KOPT-K1 (cell line): Measurements from ENCODE around the gene RNASE13.
A peak's percentile ranks its signal among the peaks of the same experiment; 100 is the strongest.
"Not testable (repeated sequence)": the region's sequence is repeated elsewhere in the genome, so short reads cannot be mapped to it uniquely, and the experiment has no call there.

Experiments used
- H3K27ac ChIP-seq: fragments of 200-600 bp; sonication (generic); 2 replicates; pipeline ENCODE4 v1.5.1; 2016; ENCODE audit warnings: antibody characterized with exemption, mild to moderate bottlenecking, low read depth, low read length; ENCODE audit not compliant: poor library complexity, severe bottlenecking
- H3K36me3 ChIP-seq: fragments of 200-600 bp; sonication (generic); 2 replicates; pipeline ENCODE4 v1.5.1; 2017; ENCODE audit warnings: antibody characterized with exemption, mild to moderate bottlenecking, low read length, moderate library complexity; ENCODE audit not compliant: insufficient read depth
- H3K9me3 ChIP-seq: fragments of 200-600 bp; sonication (generic); 2 replicates; pipeline ENCODE4 v1.5.1; 2017; ENCODE audit warnings: antibody characterized with exemption, low read length, mild to moderate bottlenecking; ENCODE audit not compliant: insufficient read depth, poor library complexity, severe bottlenecking

Gene RNASE13

DNA sequence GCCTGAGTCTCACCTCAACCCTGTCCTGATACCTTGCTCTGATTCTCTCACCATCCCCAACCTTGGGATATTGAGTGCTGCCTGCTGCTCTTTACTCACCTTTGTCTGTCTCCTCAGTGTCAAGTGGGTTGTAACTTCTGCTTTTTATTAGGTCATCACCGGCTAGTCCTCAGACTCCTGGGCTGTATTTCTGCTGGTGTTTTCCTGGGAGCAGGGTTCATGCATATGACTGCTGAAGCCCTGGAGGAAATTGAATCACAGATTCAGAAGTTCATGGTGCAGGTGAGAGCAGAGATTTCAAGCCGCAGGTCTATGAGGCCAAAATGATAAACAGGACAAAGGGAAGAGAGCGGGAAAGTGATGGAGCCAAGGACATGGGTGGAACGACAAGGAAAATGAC, 35.0 kb downstream of the RNASE13 start:
- Histone ChIP-seq H3K36me3 (peaks cover 28% of the 10 kb centered on the region), H3K27ac (no peak overlapping the region), H3K9me3 (no peaks in the 10 kb centered on the region)

DNA sequence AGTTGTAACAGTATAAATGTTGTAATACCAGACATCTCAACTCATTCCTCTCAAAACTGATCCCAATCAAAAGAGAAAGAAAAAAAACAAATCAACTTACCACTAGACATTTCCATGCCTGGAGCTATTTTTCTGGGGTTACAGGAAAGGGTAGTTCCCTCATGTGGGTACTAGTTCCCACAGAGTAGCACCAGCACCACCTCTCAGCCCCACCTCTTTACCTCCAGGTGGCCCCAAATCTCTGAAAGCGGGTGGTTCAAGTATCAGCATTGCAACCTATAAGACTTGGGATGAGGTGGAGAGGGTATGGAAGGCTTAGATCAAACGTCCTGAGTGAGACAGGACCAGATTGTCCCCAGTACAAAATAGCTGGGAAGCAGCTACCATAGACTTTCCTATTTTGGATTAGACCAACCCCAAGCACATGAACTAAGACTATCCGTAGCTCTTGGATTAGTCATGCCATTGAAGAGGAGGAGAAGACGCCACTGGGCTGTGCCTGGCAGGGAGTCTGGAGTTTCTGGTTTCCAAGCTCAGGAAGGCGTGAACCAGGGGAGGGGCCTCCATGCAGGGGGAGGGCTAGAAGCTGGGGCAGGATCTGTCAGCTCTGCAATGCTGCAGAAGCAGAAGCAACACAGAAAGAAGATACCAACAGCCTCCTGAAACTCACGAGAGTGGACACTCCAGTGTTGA, 35.8 kb downstream of the RNASE13 start, which contains the start of gene SLC39A2:
Gene SLC39A2, plus strand, starts transcription at position 620 of the 693 bp plus-strand sequence. CDS start 154 bp downstream, outside the sequence.
- H3K27ac ChIP-seq, result no peak within 1 kb of the TSS
- H3K9me3 ChIP-seq, result no peaks in the 10 kb centered on the region
- peaks cover 35% of the 10 kb centered on the region for H3K36me3 ChIP-seq

DNA sequence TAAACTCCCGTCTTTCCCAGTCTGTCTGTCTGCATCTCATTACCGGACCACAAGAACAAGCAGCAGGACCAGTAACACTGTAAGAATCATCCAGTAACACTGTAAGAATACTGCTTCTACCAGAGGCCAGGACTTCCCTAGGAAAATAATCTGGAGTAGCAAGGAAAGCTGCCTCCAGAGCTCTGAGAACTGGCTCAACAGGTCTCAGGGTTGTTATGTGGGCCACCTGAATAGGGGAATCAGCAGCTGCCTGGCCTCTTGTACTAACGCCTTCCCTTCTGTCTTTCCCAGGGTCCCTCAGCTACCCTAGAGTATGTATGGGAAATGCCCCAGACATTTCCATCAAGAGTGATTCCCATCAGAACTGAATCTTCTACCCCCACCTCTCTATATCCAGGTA, 36.5 kb downstream of the RNASE13 start:
- Histone ChIP-seq H3K9me3 (no peaks in the 10 kb centered on the region), H3K27ac (no peak overlapping the region), H3K36me3 (peaks cover 42% of the 10 kb centered on the region)

DNA sequence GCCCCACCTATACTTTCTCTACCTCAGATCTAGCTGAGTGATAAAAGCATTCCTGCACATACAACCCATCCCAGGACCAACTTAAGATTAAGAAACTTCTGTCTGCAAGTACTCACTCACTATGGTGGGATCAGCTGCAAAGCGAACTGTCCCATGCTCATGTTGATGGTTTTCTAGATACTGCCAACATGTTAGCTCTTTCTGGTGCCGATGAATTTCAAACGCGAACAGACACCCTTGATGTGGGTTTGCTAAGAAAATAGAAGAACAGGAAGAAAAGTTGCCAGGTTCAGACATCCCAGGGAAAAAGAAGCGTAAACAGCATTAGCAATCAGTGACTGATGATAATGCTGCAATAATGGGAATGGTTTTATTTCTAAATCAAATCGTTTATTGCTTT, 37.0 kb downstream of the RNASE13 start:
- no peaks in the 10 kb centered on the region for H3K9me3 ChIP-seq
- H3K27ac ChIP-seq, result no peak overlapping the region
- H3K36me3 ChIP-seq, result peaks cover 48% of the 10 kb centered on the region

DNA sequence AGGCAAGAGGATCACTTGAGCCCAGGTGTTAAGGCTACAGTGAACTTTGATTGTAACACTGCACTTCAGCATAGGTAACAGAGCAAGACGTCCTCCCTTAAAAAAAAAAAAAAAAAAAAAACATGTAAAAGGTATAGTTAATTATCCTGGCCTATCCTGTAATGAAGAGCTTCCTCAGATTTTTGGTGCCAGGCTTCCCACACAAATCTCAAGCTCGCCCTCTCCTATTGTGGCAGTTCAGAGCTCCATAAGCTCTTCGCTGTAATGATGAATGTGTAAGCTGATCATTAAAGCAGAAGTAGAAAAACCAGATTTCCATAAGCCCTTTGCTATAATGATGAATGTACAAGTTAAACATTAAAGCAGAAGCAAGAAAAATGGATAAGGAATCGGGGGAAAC, 37.5 kb downstream of the RNASE13 start:
- H3K9me3 ChIP-seq, result no peaks in the 10 kb centered on the region
- H3K27ac ChIP-seq, result no peak overlapping the region
- peaks cover 53% of the 10 kb centered on the region for H3K36me3 ChIP-seq

DNA sequence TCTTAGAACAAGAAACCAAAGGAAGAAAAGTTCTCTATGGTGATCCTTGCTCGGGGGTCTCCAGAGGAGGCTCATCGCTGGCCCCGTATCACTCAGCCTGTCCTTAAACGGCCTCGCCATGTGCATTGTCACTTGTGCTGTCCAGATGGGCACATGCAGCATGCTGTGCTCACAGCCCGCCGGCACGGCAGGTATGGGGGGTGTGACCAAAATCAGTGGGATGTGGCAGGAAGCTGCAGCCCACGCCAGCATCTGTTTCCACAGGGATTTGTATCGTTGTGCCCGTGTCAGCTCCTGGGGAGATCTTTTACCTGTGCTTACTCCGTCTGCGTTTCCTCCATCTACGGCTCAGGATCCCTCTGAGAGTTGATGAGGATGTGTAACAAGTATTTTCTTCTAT, 38.1 kb downstream of the RNASE13 start:
- Histone ChIP-seq H3K27ac (no peak overlapping the region), H3K36me3 (peaks cover 58% of the 10 kb centered on the region)

DNA sequence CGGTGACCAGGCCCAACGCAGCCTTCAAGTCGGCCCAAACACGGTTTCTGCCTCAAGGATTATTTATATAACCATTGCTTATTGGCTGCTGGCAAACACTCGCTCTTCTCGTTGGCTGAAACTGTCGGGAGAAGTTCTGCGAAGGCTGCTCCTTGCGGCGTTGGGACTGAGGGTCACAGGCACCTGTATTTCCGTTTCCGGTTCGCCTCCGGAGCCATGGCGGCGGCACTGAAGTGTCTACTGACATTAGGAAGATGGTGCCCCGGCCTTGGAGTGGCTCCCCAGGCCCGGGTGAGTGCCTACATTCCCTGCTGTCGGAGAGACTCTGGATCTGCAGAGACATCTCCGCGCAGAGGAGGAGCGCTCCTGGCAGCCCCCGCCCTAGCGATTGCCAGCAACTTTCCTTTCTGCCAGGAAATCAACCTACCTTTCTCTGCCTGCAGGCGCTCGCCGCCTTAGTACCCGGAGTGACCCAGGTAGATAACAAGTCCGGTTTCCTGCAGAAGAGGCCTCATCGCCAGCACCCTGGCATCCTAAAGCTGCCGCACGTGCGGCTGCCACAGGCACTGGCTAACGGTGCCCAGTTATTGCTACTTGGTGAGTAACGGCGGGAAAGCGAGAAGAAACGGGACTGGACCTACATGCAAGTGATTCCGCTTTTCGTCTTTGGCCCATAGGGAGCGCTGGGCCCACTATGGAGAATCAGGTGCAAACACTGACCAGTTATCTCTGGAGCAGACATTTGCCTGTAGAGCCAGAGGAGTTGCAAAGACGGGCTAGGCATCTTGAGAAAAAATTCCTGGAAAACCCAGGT, 44.6 kb downstream of the RNASE13 start, which contains the start of gene METTL17:
Gene METTL17, plus strand, starts transcription at position 194 of the 814 bp plus-strand sequence. Its CDS starts 23 bp downstream, at position 217.
- Histone ChIP-seq H3K27ac (peak within 1 kb of the TSS; percentile 76), H3K36me3 (peaks cover 37% of the 10 kb centered on the region), H3K9me3 (no peaks in the 10 kb centered on the region)

More for the DNA sequence above, 38.1 kb downstream of the RNASE13 start:
- H3K9me3 ChIP-seq, result no peaks in the 10 kb centered on the region

DNA sequence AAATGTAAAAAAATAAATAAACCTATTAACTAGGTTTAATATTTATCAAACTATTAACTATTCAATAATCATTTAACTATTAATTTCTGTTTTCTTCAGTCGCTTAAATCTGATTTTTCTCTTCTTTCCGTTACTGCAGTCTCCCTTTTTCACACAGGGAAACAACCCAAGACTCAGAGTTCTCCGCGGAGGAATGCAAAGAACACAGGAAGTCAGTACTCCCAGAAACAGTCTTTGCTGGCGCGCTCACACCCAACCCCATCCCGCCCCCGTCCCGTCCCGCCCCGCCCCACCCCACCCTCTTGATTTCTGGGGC, 45.2 kb downstream of the RNASE13 start:
- Histone ChIP-seq H3K36me3 (peaks cover 31% of the 10 kb centered on the region), H3K27ac (peak overlapping the region; percentile 76), H3K9me3 (no peaks in the 10 kb centered on the region)

DNA sequence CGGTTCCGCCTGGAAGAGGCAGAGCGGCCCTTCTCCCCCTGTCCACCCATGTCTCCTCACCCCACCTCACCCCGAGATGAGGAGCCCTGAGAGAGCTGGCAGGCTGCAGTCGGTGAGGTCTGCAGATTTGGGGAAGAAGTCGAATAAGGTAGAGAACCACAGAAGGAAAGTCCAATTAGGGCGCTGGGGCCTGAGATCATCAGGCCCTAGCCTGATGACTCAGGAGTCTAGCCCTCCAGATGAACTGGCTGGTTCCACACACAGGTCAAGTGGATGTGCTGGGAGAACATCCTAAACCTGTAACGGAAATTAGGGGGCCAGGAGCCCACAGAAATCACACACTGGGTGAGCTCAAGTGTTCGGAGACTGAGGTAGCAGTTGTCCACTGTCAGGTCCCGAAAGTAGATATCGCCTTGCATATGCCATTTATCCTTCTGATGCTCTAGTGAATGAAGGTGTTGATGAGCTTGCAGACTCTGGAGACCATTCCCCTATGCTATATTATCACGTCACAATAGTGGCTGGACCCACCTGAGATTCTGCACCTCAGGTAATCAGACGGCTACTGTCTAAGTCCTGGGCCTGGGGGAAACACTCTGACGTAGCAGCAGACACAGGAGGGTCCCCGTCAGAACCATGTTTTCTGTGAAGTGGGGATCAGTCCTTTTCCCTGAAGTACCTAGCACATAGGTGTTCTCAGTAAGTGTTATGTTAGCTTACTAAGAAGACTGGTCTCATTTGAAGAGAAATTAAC, 45.7 kb downstream of the RNASE13 start:
- peaks cover 26% of the 10 kb centered on the region for H3K36me3 ChIP-seq
- H3K9me3 ChIP-seq, result no peaks in the 10 kb centered on the region
- H3K27ac ChIP-seq, result peak overlapping the region; percentile 47

DNA sequence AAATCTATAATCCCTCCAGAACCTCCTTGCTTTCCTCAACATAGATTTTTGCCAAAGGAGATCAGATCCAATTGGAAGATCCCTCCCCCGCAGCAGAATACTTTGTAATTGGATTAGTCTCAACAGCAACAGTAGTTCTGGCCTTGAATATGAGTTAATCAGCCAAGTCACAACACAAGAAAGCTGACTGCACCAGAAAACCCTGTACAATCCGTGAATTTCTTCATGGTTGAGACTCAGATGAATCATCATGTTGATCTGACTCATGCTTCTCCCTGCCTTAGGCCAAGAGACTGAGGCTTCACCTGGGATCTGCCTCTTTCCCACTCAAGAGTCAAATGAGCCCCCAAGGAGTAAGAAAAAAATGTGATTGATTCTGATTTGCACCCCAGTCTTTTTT, 47.8 kb downstream of the RNASE13 start:
- H3K9me3 ChIP-seq, result no peaks in the 10 kb centered on the region
- peaks cover 5% of the 10 kb centered on the region for H3K36me3 ChIP-seq
- no peak overlapping the region for H3K27ac ChIP-seq

DNA sequence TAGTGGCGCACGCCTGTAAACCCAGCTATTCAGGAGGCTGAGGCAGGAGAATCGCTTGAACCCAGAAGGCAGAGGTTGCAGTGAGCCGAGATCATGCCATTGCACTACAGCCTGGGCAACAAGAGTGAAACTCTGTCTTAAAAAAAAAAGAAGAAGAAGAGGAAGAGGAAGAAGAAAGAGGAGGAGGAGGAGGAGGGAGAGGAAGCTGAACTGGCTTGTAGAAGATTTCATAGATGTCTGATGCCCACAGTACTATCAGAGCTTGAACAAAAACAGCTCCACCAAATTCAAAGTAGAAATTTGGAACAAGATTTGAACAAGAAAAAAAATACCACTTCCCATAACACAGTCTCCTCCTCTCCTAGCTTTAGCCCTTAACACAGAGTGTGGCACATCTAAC, 49.0 kb downstream of the RNASE13 start:
- not testable (repeated sequence) for H3K27ac ChIP-seq, H3K9me3 ChIP-seq, H3K36me3 ChIP-seq
